ENCODE measurements around the gene PLA2G2C. TPM values are rescaled to one million over a fixed set of nuclear protein-coding genes. Genes with fewer than 3 reads are reported as not detected.

PLA2G2C gene
- polyA plus RNA-seq, 4 donors, result 0.09 to 0.26 (median 0.14) TPM; not detected in 1

- DNase-seq (ENCODE audit: low read depth in 4 of 4, low spot score in 3 of 4), result no peak
Observed at GRCh38 chr1:20210736-20211460, 24.6 kb upstream of the PLA2G2C start.

GRCh38 chr1:20209471-20209870 is 23.2 kb upstream of the PLA2G2C start:
- no peak for DNase-seq (ENCODE audit: low read depth in 4 of 4, low spot score in 3 of 4)

GRCh38 chr1:20207546-20207945 is 21.2 kb upstream of the PLA2G2C start:
- no peak for DNase-seq (ENCODE audit: low read depth in 4 of 4, low spot score in 3 of 4)

- no peak for DNase-seq (ENCODE audit: low read depth in 4 of 4, low spot score in 3 of 4)
Observed at GRCh38 chr1:20202166-20202565, 15.8 kb upstream of the PLA2G2C start.

- no peak for DNase-seq (ENCODE audit: low read depth in 4 of 4, low spot score in 3 of 4)
Observed at GRCh38 chr1:20200966-20201365, 14.6 kb upstream of the PLA2G2C start.

GRCh38 chr1:20199840-20200239 is 13.5 kb upstream of the PLA2G2C start:
- no peak for DNase-seq (ENCODE audit: low read depth in 4 of 4, low spot score in 3 of 4)

- no peak for DNase-seq (ENCODE audit: low read depth in 4 of 4, low spot score in 3 of 4)
Observed at GRCh38 chr1:20199403-20199802, 13.1 kb upstream of the PLA2G2C start.

- DNase-seq (ENCODE audit: low read depth in 4 of 4, low spot score in 3 of 4), result no peak
Observed at GRCh38 chr1:20198918-20199317, 12.6 kb upstream of the PLA2G2C start.

- no peak for DNase-seq (ENCODE audit: low read depth in 4 of 4, low spot score in 3 of 4)
Observed at GRCh38 chr1:20198296-20198695, 12.0 kb upstream of the PLA2G2C start.

- no peak for DNase-seq (ENCODE audit: low read depth in 4 of 4, low spot score in 3 of 4)
Observed at GRCh38 chr1:20197329-20197791, 11.0 kb upstream of the PLA2G2C start.

- no peak for DNase-seq (ENCODE audit: low read depth in 4 of 4, low spot score in 3 of 4)
Observed at GRCh38 chr1:20195462-20195780, 9.1 kb upstream of the PLA2G2C start.

- DNase-seq (ENCODE audit: low read depth in 4 of 4, low spot score in 3 of 4), result no peak
Observed at GRCh38 chr1:20194757-20195461, 8.6 kb upstream of the PLA2G2C start.

GRCh38 chr1:20194224-20194623 is 7.9 kb upstream of the PLA2G2C start:
- no peak for DNase-seq (ENCODE audit: low read depth in 4 of 4, low spot score in 3 of 4)

- no peak for DNase-seq (ENCODE audit: low read depth in 4 of 4, low spot score in 3 of 4)
Observed at GRCh38 chr1:20192871-20193411, 6.6 kb upstream of the PLA2G2C start.

GRCh38 chr1:20192364-20192763 is 6.0 kb upstream of the PLA2G2C start:
- no peak for DNase-seq (ENCODE audit: low read depth in 4 of 4, low spot score in 3 of 4)

- no peak for DNase-seq (ENCODE audit: low read depth in 4 of 4, low spot score in 3 of 4)
Observed at GRCh38 chr1:20191266-20191825, 5.0 kb upstream of the PLA2G2C start.

GRCh38 chr1:20190256-20191160 is 4.2 kb upstream of the PLA2G2C start:
- no peak for DNase-seq (ENCODE audit: low read depth in 4 of 4, low spot score in 3 of 4)

- DNase-seq (ENCODE audit: low read depth in 4 of 4, low spot score in 3 of 4), result no peak
Observed at GRCh38 chr1:20189664-20190063, 3.3 kb upstream of the PLA2G2C start.

- DNase-seq (ENCODE audit: low read depth in 4 of 4, low spot score in 3 of 4), result no peak
Observed at GRCh38 chr1:20188455-20188817, 2.1 kb upstream of the PLA2G2C start.

GRCh38 chr1:20187813-20188454 is 1.6 kb upstream of the PLA2G2C start:
- DNase-seq (ENCODE audit: low read depth in 4 of 4, low spot score in 3 of 4), result no peak
